ENCODE measurements around the gene CENPB. TPM values are rescaled to one million over a fixed set of nuclear protein-coding genes. Genes with fewer than 3 reads are reported as not detected.

CENPB gene
- total RNA-seq, 4 donors from 2014 or later: 57.0 to 81.4 (median 66.4) TPM

DNA sequence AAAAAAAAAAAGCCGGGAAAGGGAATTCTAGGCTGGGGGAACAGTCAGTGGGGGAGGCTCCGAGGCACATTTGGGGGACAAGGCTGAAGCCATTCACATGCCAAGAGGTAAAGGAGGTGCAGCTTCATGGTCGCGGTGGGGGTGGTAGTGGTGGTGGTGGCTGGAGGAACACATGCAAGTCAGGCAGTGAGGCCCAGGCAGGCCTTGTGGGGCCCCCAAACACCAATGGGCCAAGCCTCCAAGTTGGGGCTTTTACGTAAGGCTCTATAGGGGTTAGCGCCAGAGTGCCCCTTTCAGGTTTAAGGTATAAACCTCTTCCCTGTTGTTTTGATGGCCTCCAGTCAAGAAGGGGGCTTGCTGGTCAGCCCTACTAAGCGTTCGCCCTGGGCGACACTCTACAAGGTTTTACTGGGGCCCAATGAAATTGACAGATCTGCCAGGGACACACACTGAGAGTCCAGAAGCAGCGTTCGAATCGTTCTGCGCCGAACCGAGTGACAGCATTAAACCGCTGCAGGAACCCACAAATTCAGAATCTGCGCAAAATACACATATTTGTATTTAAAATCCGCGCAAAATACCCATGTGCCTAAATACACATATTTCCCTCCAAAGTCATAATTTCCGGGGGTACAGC, 33.0 kb upstream of the CENPB start:
- WGBS: 73% methylated on average over 20 of the region's 20 CpGs
- peak overlapping the region; percentile 78 for H3K4me3 ChIP-seq
- TF ChIP-seq, protein P1, sequence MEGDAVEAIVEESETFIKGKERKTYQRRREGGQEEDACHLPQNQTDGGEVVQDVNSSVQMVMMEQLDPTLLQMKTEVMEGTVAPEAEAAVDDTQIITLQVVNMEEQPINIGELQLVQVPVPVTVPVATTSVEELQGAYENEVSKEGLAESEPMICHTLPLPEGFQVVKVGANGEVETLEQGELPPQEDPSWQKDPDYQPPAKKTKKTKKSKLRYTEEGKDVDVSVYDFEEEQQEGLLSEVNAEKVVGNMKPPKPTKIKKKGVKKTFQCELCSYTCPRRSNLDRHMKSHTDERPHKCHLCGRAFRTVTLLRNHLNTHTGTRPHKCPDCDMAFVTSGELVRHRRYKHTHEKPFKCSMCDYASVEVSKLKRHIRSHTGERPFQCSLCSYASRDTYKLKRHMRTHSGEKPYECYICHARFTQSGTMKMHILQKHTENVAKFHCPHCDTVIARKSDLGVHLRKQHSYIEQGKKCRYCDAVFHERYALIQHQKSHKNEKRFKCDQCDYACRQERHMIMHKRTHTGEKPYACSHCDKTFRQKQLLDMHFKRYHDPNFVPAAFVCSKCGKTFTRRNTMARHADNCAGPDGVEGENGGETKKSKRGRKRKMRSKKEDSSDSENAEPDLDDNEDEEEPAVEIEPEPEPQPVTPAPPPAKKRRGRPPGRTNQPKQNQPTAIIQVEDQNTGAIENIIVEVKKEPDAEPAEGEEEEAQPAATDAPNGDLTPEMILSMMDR (IDR thresholded peaks at IDR 0.05): no peak
- TF ChIP-seq POLR2AphosphoS5 (IDR thresholded peaks at IDR 0.05) (no peak), EP300 (IDR thresholded peaks at IDR 0.05) (no peak), POLR2A (IDR thresholded peaks at IDR 0.05) (no peak)

DNA sequence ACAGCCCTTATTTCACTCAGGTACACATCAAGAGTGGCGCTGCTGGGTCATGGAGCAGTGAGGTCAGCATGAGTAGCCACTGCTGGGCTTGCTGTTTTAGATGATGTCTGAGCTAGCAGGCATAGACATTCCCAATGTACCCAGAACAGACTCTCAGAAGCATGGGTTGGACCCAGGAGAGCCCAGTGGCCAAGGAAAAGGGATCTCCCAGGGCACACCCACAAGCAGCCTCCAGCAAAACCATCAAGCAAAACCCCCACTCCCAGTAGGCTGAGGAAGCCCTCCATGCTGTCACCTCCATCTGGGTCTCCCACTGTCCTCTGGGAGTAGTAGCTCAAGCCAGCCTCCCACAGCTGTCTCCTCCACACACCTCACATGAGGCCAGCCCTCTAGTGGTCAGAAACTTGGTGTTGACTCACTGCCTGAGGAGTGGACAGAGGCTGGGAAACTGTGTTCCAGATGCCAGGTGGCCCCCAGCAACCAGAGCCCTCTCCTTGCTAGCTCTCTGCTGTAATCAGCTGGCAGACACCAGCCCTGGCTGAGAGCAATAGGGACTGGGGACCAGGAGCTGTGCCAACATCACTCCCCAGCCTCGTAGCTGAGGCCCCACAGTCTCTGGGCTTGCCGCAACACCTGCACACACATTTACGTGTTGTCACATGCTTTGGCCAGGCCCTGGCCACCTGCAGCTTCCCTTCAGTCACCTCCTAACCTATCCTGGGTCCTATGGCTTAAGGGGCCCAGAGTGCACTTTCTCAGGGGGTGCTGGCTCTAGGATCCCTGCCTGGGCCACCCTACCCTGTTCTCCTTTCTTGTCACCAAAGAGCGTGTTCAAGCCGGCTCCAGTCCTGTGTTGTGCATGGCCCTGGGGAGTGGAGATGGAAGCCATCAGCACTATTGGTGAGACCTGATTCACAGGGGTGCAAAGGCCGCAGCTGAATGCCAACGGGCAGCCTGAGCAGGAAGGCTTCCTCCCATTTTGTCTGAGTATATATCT, 31.9 kb upstream of the CENPB start:
- no peak for DNase-seq (ENCODE audit: low spot score in 2 of 2)
- Histone ChIP-seq H3K4me3 (no peak overlapping the region), H3K4me1 (peaks cover 34% of the 10 kb centered on the region), H3K27me3 (no peaks in the 10 kb centered on the region), H3K9me3 (no peaks in the 10 kb centered on the region), H3K27ac (peak overlapping the region; percentile 49), H3K36me3 (peaks cover 11% of the 10 kb centered on the region)
- TF ChIP-seq POLR2A (IDR thresholded peaks at IDR 0.05): no peak
- TF ChIP-seq, protein P1 (IDR thresholded peaks at IDR 0.05): peak; percentile 22 to 42
- 75% methylated on average over 6 of the region's 8 CpGs for WGBS

More for the DNA sequence above, 33.0 kb upstream of the CENPB start:
- Histone ChIP-seq H3K27ac (peak overlapping the region; percentile 95), H3K9me3 (no peaks in the 10 kb centered on the region), H3K36me3 (peaks cover 22% of the 10 kb centered on the region), H3K4me1 (peaks cover 29% of the 10 kb centered on the region), H3K27me3 (no peaks in the 10 kb centered on the region)
- DNase-seq (ENCODE audit: low spot score in 2 of 2): no peak

GRCh38 chr20:3815703-3816315, 29.3 kb upstream of the CENPB start:
- Histone ChIP-seq H3K9me3 (no peaks in the 10 kb centered on the region), H3K27me3 (no peaks in the 10 kb centered on the region), H3K27ac (no peak overlapping the region), H3K4me1 (peaks cover 47% of the 10 kb centered on the region), H3K4me3 (no peak overlapping the region), H3K36me3 (no peaks in the 10 kb centered on the region)
- DNase-seq (ENCODE audit: low spot score in 2 of 2): no peak
- 73% methylated on average over 9 of the region's 9 CpGs for WGBS
- TF ChIP-seq POLR2AphosphoS5 (IDR thresholded peaks at IDR 0.05) (no peak), POLR2A (IDR thresholded peaks at IDR 0.05) (no peak), EP300 (IDR thresholded peaks at IDR 0.05) (no peak)
- TF ChIP-seq, protein P1 (IDR thresholded peaks at IDR 0.05): no peak

GRCh38 chr20:3814928-3815495, 28.5 kb upstream of the CENPB start:
- TF ChIP-seq EP300 (IDR thresholded peaks at IDR 0.05) (no peak), POLR2AphosphoS5 (IDR thresholded peaks at IDR 0.05) (no peak), POLR2A (IDR thresholded peaks at IDR 0.05) (no peak)
- TF ChIP-seq, protein P1 (IDR thresholded peaks at IDR 0.05): no peak
- Histone ChIP-seq H3K4me3 (no peak overlapping the region), H3K27ac (no peak overlapping the region), H3K36me3 (no peaks in the 10 kb centered on the region), H3K4me1 (peaks cover 53% of the 10 kb centered on the region), H3K27me3 (no peaks in the 10 kb centered on the region), H3K9me3 (no peaks in the 10 kb centered on the region)
- WGBS: 70% methylated on average over 7 of the region's 7 CpGs
- no peak for DNase-seq (ENCODE audit: low spot score in 2 of 2)
